Measurements from ENCODE around the gene RAMP2. TPM values are rescaled to one million over a fixed set of nuclear protein-coding genes. Genes with fewer than 3 reads are reported as not detected.
A peak's percentile ranks its signal among the peaks of the same experiment; 100 is the strongest.

Gene RAMP2
- total RNA-seq, 1 experiment from 2014 or later: not detected

- peaks cover 25% of the 10 kb centered on the region for H3K36me3 Mint-ChIP-seq (ENCODE audit: insufficient read depth, unreplicated experiment)
- H3K27ac Mint-ChIP-seq (ENCODE audit: low read depth, unreplicated experiment): peak overlapping the region; percentile 89
- peak; percentile 37 for DNase-seq (ENCODE audit: unreplicated experiment)
- POLR2A ChIA-PET: interaction anchor here (0.6 to 3.5 kb wide), 22 partner anchors 8 to 757 kb away, joined by 3 to 31 read pairs (median 6); partner anchors contain the start of genes BECN1, CNTD1, COA3 and DNAJC7
- CTCF ChIA-PET: interaction anchor here (0.7 to 2.9 kb wide), 3 partner anchors 11 to 196 kb away, joined by 3 to 14 read pairs (median 4); partner anchors contain the start of gene PSMC3IP
- TF ChIP-seq CTCF (IDR thresholded peaks at IDR 0.05; ENCODE audit: unreplicated experiment): no peak
- H3K4me3 Mint-ChIP-seq (ENCODE audit: unreplicated experiment): peak overlapping the region; percentile 87
- no peaks in the 10 kb centered on the region for H3K27me3 Mint-ChIP-seq (ENCODE audit: insufficient read depth, unreplicated experiment)
- BruUV-seq (replicated peaks): no TSS peak
- peaks cover 8% of the 10 kb centered on the region for H3K4me1 Mint-ChIP-seq (ENCODE audit: insufficient read depth, unreplicated experiment)
- intact Hi-C loops (cut with micrococcal nuclease): no loop called here
- H3K9me3 Mint-ChIP-seq (ENCODE audit: unreplicated experiment): no peaks in the 10 kb centered on the region
These were observed 13.2 kb downstream of the RAMP2 start for GRCh38 chr17:42774066-42774745.

GRCh38 chr17:42775534-42776098, 14.6 kb downstream of the RAMP2 start:
- H3K4me3 Mint-ChIP-seq (ENCODE audit: unreplicated experiment): no peak overlapping the region
- H3K4me1 Mint-ChIP-seq (ENCODE audit: insufficient read depth, unreplicated experiment): peaks cover 8% of the 10 kb centered on the region
- intact Hi-C loops (cut with micrococcal nuclease): no loop called here
- POLR2A ChIA-PET: interaction anchor here (1.0 kb wide), 1 partner anchor 11 kb away, joined by 3 read pairs; no protein-coding TSS in a partner anchor
- H3K36me3 Mint-ChIP-seq (ENCODE audit: insufficient read depth, unreplicated experiment): peaks cover 25% of the 10 kb centered on the region
- H3K9me3 Mint-ChIP-seq (ENCODE audit: unreplicated experiment): no peaks in the 10 kb centered on the region
- H3K27me3 Mint-ChIP-seq (ENCODE audit: insufficient read depth, unreplicated experiment): no peaks in the 10 kb centered on the region
- CTCF ChIA-PET: no interaction called here
- TF ChIP-seq CTCF (IDR thresholded peaks at IDR 0.05; ENCODE audit: unreplicated experiment): no peak
- BruUV-seq (replicated peaks): no TSS peak
- peak; percentile 27 for DNase-seq (ENCODE audit: unreplicated experiment)
- H3K27ac Mint-ChIP-seq (ENCODE audit: low read depth, unreplicated experiment): no peak overlapping the region

- Mint-ChIP-seq H3K27ac (ENCODE audit: low read depth, unreplicated experiment) (no peak overlapping the region), H3K9me3 (ENCODE audit: unreplicated experiment) (no peaks in the 10 kb centered on the region), H3K4me1 (ENCODE audit: insufficient read depth, unreplicated experiment) (peaks cover 18% of the 10 kb centered on the region), H3K36me3 (ENCODE audit: insufficient read depth, unreplicated experiment) (peaks cover 31% of the 10 kb centered on the region), H3K4me3 (ENCODE audit: unreplicated experiment) (no peak overlapping the region), H3K27me3 (ENCODE audit: insufficient read depth, unreplicated experiment) (no peaks in the 10 kb centered on the region)
- BruUV-seq (replicated peaks): no TSS peak
- CTCF ChIA-PET: interaction anchor here (0.6 kb wide), 1 partner anchor 281 kb away, joined by 5 read pairs; no protein-coding TSS in a partner anchor
- TF ChIP-seq CTCF (IDR thresholded peaks at IDR 0.05; ENCODE audit: unreplicated experiment): no peak
- intact Hi-C loops (cut with micrococcal nuclease): no loop called here
- DNase-seq (ENCODE audit: unreplicated experiment): no peak
- POLR2A ChIA-PET: no interaction called here
These were observed 17.5 kb downstream of the RAMP2 start for GRCh38 chr17:42778570-42778969.

GRCh38 chr17:42779304-42779935, 18.4 kb downstream of the RAMP2 start:
- Mint-ChIP-seq H3K4me3 (ENCODE audit: unreplicated experiment) (no peak overlapping the region), H3K27me3 (ENCODE audit: insufficient read depth, unreplicated experiment) (no peaks in the 10 kb centered on the region), H3K9me3 (ENCODE audit: unreplicated experiment) (no peaks in the 10 kb centered on the region), H3K27ac (ENCODE audit: low read depth, unreplicated experiment) (peak overlapping the region; percentile 28), H3K4me1 (ENCODE audit: insufficient read depth, unreplicated experiment) (peaks cover 14% of the 10 kb centered on the region), H3K36me3 (ENCODE audit: insufficient read depth, unreplicated experiment) (peaks cover 31% of the 10 kb centered on the region)
- TF ChIP-seq CTCF (IDR thresholded peaks at IDR 0.05; ENCODE audit: unreplicated experiment): no peak
- BruUV-seq (replicated peaks): TSS peak; percentile 21
- intact Hi-C loops (cut with micrococcal nuclease): no loop called here
- POLR2A ChIA-PET: no interaction called here
- CTCF ChIA-PET: interaction anchor here (0.9 kb wide), 1 partner anchor 45 kb away, joined by 4 read pairs; the partner anchor contains the start of gene BECN1
- no peak for DNase-seq (ENCODE audit: unreplicated experiment)
